ENCODE measurements around the gene ZNF782.
"Not testable (repeated sequence)": the region's sequence is repeated elsewhere in the genome, so short reads cannot be mapped to it uniquely, and the experiment has no call there.

ZNF782 gene

GRCh38 chr9:96853781-96854650 is at the start of gene ZNF782:
TSS of gene ZNF782 (minus strand) at chr9:96854514. CDS start at chr9:96851961, 2,553 bp downstream.
- DNase-seq, result peak; percentile 92

GRCh38 chr9:96900010-96900409 is 45.7 kb upstream of the ZNF782 start:
- not testable (repeated sequence) for DNase-seq

- no peak for DNase-seq
These were observed 37.8 kb upstream of the ZNF782 start for GRCh38 chr9:96892131-96892530.

- DNase-seq, result no peak
These were observed 34.3 kb upstream of the ZNF782 start for GRCh38 chr9:96888591-96888990.

GRCh38 chr9:96885424-96885823 is 31.1 kb upstream of the ZNF782 start:
- no peak for DNase-seq

GRCh38 chr9:96884443-96884842 is 30.1 kb upstream of the ZNF782 start:
- DNase-seq, result no peak

GRCh38 chr9:96883922-96884321 is 29.6 kb upstream of the ZNF782 start:
- no peak for DNase-seq

- DNase-seq, result no peak
These were observed 23.0 kb upstream of the ZNF782 start for GRCh38 chr9:96877269-96877668.

- DNase-seq, result peak; percentile 75
These were observed 21.3 kb upstream of the ZNF782 start for GRCh38 chr9:96875461-96876142.

- DNase-seq, result peak; percentile 52
These were observed 20.7 kb upstream of the ZNF782 start for GRCh38 chr9:96874947-96875460.

GRCh38 chr9:96874201-96874785 is 20.0 kb upstream of the ZNF782 start:
- no peak for DNase-seq

- no peak for DNase-seq
These were observed 16.9 kb upstream of the ZNF782 start for GRCh38 chr9:96871176-96871575.

- no peak for DNase-seq
These were observed 14.4 kb upstream of the ZNF782 start for GRCh38 chr9:96868709-96869108.

- DNase-seq, result no peak
These were observed 12.9 kb upstream of the ZNF782 start for GRCh38 chr9:96867079-96867804.

GRCh38 chr9:96865240-96865639 is 10.9 kb upstream of the ZNF782 start:
- DNase-seq, result not testable (repeated sequence)

GRCh38 chr9:96859461-96860198 is 5.3 kb upstream of the ZNF782 start:
- DNase-seq, result no peak

GRCh38 chr9:96858670-96859069 is 4.4 kb upstream of the ZNF782 start:
- DNase-seq, result no peak

- DNase-seq, result no peak
These were observed 3.8 kb upstream of the ZNF782 start for GRCh38 chr9:96858018-96858573.

- peak; percentile 75 for DNase-seq
These were observed 2.3 kb upstream of the ZNF782 start for GRCh38 chr9:96856363-96857286.

- DNase-seq, result no peak
These were observed 448 bp upstream of the ZNF782 start for GRCh38 chr9:96854651-96855273.

Measured in activated CD4-positive, alpha-beta T cell treated with anti-CD3 and anti-CD28 coated beads, Interleukin-2, Interleukin-6, amounts not matched to agents 100 ng/mL and 50 ng/mL, durations not matched to agents 16 hours and 8 hours (primary cell).